ENCODE results near the gene SEMA3A. TPM values are rescaled to one million over a fixed set of nuclear protein-coding genes. Genes with fewer than 3 reads are reported as not detected.

Gene SEMA3A
- total RNA-seq, 1 experiment from 2014 or later, result 6.3 TPM

DNA sequence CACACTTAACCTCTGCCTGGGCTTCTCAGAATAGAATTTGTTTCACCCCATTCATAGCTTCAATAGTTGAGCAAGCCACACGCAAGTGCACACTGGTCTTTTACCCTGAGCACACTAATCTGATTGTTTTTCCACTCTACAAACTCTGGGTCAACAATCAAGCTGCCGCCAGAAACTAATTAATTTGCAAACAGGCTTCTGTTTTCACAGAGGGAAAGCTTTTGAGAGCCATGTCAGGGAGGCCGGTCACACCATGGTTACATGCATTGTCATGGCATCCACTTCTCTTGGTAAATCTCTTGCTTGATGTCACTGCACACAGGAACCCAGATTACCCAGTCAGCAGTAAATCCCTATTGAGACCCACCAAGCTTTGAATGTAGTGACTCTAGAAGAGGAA lies 154.2 kb downstream of the SEMA3A start:
- no peaks in the 10 kb centered on the region for H3K79me2 ChIP-seq (ENCODE audit: low read depth)
- peaks cover 19% of the 10 kb centered on the region for H3K9me3 ChIP-seq (ENCODE audit: insufficient read depth, low read depth)
- no peak overlapping the region for H3K27ac ChIP-seq
- peaks cover 19% of the 10 kb centered on the region for H3K4me1 ChIP-seq (replicated peaks; ENCODE audit: insufficient read depth)
- H3K36me3 ChIP-seq (ENCODE audit: low read depth), result no peaks in the 10 kb centered on the region
- no peak for TF ChIP-seq EZH2 (IDR thresholded peaks at IDR 0.05; ENCODE audit: low read depth)
- TF ChIP-seq, protein P1, sequence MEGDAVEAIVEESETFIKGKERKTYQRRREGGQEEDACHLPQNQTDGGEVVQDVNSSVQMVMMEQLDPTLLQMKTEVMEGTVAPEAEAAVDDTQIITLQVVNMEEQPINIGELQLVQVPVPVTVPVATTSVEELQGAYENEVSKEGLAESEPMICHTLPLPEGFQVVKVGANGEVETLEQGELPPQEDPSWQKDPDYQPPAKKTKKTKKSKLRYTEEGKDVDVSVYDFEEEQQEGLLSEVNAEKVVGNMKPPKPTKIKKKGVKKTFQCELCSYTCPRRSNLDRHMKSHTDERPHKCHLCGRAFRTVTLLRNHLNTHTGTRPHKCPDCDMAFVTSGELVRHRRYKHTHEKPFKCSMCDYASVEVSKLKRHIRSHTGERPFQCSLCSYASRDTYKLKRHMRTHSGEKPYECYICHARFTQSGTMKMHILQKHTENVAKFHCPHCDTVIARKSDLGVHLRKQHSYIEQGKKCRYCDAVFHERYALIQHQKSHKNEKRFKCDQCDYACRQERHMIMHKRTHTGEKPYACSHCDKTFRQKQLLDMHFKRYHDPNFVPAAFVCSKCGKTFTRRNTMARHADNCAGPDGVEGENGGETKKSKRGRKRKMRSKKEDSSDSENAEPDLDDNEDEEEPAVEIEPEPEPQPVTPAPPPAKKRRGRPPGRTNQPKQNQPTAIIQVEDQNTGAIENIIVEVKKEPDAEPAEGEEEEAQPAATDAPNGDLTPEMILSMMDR (conservative IDR thresholded peaks at IDR 0.05), result no peak
- no peak overlapping the region for H3K4me2 ChIP-seq
- H2AFZ ChIP-seq, result no peak overlapping the region
- no peaks in the 10 kb centered on the region for H3K27me3 ChIP-seq (ENCODE audit: insufficient read depth, low read depth)
- H4K20me1 ChIP-seq (ENCODE audit: insufficient read depth), result no peaks in the 10 kb centered on the region
- ChIA-PET CTCF (no interaction called here), POLR2A (ENCODE audit: unreplicated experiment) (no interaction called here)
- H3K4me3 ChIP-seq, result no peak overlapping the region
- H3F3A ChIP-seq (ENCODE audit: insufficient read depth, low read depth), result peaks cover 8% of the 10 kb centered on the region; the same call in 1 of the 2 replicates
- no peak for DNase-seq
- no peaks in the 10 kb centered on the region for H3K9me2 ChIP-seq (ENCODE audit: insufficient read depth)
- intact Hi-C loops (cut with micrococcal nuclease; ENCODE audit: unreplicated experiment), result no loop called here
- no TSS peak for BruUV-seq (replicated peaks)

DNA sequence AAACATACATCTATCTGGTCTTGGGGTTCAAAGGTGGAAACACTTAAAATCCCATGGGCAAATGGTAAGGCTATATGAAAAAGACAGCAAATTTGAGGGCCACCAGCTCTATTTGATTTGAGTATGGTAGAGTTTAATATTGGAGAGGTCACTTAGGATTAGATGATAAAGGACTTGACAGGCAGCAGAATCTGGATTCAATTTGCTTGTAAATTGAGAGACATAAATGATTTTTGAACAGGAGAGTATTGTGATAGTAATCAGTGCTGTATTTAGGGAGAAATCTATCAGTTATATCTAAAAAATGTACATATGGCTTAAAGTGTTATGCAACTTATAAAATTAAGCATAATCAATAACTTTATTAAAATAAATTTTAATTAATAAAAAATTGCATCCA lies 155.2 kb downstream of the SEMA3A start:
- TF ChIP-seq, protein P1 (conservative IDR thresholded peaks at IDR 0.05), result no peak
- no peak for TF ChIP-seq EZH2 (IDR thresholded peaks at IDR 0.05; ENCODE audit: low read depth)
- Histone ChIP-seq H3K4me3 (no peak overlapping the region), H3F3A (ENCODE audit: insufficient read depth, low read depth) (peaks cover 8% of the 10 kb centered on the region; the same call in 1 of the 2 replicates), H3K36me3 (ENCODE audit: low read depth) (no peaks in the 10 kb centered on the region), H3K9me2 (ENCODE audit: insufficient read depth) (no peaks in the 10 kb centered on the region), H3K27me3 (ENCODE audit: insufficient read depth, low read depth) (no peaks in the 10 kb centered on the region), H2AFZ (no peak overlapping the region), H3K9me3 (ENCODE audit: insufficient read depth, low read depth) (peaks cover 19% of the 10 kb centered on the region), H4K20me1 (ENCODE audit: insufficient read depth) (no peaks in the 10 kb centered on the region), H3K4me2 (no peak overlapping the region), H3K4me1 (replicated peaks; ENCODE audit: insufficient read depth) (peaks cover 19% of the 10 kb centered on the region), H3K27ac (no peak overlapping the region), H3K79me2 (ENCODE audit: low read depth) (no peaks in the 10 kb centered on the region)
- POLR2A ChIA-PET (ENCODE audit: unreplicated experiment), result no interaction called here
- intact Hi-C loops (cut with micrococcal nuclease; ENCODE audit: unreplicated experiment), result no loop called here
- DNase-seq, result no peak
- no TSS peak for BruUV-seq (replicated peaks)
- CTCF ChIA-PET, result no interaction called here

DNA sequence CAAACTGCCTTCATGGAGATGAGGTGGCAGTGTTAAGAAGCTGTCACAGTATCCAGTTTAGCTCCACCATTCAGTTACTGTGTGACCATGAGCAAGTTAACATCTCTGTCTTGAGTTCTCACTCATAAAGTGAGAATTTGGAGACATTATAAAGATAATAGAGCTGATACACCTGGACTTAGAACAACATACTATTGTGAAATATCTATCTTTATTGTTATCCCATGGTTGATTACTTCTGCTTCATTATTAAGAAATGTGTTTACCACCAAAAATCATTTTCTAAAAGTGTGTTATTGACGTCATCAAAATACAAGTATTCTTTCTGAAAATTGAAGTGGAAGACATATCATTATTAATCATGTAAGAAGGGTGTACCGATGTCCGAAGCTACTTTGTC lies 166.9 kb downstream of the SEMA3A start:
- TF ChIP-seq, protein P1 (conservative IDR thresholded peaks at IDR 0.05), result no peak
- no peak for TF ChIP-seq EZH2 (IDR thresholded peaks at IDR 0.05; ENCODE audit: low read depth)
- DNase-seq, result no peak
- H3K9me2 ChIP-seq (ENCODE audit: insufficient read depth), result no peaks in the 10 kb centered on the region
- H3F3A ChIP-seq (ENCODE audit: insufficient read depth, low read depth), result peaks cover 27% of the 10 kb centered on the region; the same call in 1 of the 2 replicates
- H3K4me3 ChIP-seq, result no peak overlapping the region
- POLR2A ChIA-PET (ENCODE audit: unreplicated experiment), result no interaction called here
- peaks cover 30% of the 10 kb centered on the region for H3K4me1 ChIP-seq (replicated peaks; ENCODE audit: insufficient read depth)
- no peaks in the 10 kb centered on the region for H3K79me2 ChIP-seq (ENCODE audit: low read depth)
- no peaks in the 10 kb centered on the region for H3K36me3 ChIP-seq (ENCODE audit: low read depth)
- H4K20me1 ChIP-seq (ENCODE audit: insufficient read depth), result no peaks in the 10 kb centered on the region
- no peak overlapping the region for H3K4me2 ChIP-seq
- no peaks in the 10 kb centered on the region for H3K27me3 ChIP-seq (ENCODE audit: insufficient read depth, low read depth)
- BruUV-seq (replicated peaks), result no TSS peak
- CTCF ChIA-PET, result no interaction called here
- H3K9me3 ChIP-seq (ENCODE audit: insufficient read depth, low read depth), result no peaks in the 10 kb centered on the region
- H2AFZ ChIP-seq, result no peak overlapping the region
- no peak overlapping the region for H3K27ac ChIP-seq
- intact Hi-C loops (cut with micrococcal nuclease; ENCODE audit: unreplicated experiment), result no loop called here

Measured in PC-9 (cell line).